Glomerular visceral epithelial cell (primary cell): ENCODE measurements around the gene BIRC7.

Source experiments
- DNase-seq: peaks from one replicate; pipeline ENCODE4 v3.0.0-alpha.2; 2016; ENCODE audit errors: extremely low spot score

The BIRC7 gene

DNA sequence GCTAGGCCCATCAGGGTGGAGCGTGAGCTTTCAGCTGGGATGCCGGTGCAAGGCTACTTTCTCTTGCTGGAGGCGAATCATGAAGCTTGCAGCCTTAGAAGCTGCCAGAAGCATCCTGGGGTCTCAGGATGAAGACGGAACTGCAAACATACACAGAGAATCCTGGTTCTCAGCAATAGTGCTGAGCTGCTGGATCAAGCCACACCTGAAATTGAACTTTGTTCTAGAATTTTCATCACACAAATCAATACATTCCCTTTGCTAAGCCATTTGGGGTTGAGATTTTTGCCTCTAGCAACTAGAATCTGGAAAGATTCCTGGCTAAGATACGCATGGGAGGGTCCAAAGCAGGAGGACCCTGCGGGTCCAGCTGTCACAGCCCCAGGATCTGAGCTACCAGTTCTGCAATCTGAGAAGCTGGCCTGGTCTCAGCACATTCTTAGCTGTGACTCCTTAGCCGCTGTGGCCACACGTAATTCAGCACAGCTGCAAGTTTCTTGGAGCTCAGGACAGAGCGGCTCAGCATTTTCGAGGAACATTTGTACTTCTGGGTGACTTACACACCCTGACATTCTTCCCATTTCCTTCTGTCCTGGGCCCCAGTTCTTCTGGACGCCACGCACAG lies 30.3 kb downstream of the BIRC7 start:
- DNase-seq: no peak

DNA sequence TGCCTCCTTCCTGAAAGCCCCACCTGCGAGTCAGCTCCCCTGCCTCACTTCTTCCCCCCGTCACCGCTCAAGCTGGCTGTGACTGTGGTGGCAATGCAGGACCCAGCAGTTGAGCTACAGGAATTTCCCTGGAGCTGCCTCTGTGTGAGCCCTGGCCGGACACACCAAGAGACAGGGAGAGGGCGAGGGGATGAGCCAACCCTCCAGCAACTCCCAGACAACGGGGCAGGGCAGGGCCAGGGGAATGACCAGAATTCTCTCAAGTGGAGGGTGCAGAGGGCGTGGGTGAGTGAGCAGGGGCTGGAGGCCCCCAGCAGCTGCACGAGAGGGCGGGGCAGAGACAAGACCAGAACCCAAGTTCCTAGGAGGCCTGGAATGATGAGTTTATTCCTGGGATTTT lies 32.0 kb downstream of the BIRC7 start:
- peak; percentile 49 for DNase-seq

DNA sequence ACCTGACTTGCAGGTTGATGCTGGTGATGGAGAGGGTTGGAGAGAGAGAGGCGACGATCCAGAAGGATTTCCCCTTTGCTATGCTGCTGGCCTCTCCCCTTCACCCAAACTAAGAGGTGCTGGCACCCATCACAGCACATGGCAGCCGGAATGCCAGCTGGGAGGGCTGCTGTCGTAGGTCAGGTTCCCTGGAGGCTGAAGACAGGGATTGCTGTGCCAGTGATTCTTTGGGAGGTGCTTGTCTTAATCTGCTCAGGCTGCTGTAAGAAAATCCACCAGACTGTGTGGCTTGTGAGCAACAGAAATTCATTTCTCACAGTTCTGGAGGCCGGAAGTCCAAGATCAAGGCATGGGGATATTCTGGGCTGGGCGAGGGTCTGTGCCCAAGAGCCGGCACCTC lies 32.6 kb downstream of the BIRC7 start:
- no peak for DNase-seq

DNA sequence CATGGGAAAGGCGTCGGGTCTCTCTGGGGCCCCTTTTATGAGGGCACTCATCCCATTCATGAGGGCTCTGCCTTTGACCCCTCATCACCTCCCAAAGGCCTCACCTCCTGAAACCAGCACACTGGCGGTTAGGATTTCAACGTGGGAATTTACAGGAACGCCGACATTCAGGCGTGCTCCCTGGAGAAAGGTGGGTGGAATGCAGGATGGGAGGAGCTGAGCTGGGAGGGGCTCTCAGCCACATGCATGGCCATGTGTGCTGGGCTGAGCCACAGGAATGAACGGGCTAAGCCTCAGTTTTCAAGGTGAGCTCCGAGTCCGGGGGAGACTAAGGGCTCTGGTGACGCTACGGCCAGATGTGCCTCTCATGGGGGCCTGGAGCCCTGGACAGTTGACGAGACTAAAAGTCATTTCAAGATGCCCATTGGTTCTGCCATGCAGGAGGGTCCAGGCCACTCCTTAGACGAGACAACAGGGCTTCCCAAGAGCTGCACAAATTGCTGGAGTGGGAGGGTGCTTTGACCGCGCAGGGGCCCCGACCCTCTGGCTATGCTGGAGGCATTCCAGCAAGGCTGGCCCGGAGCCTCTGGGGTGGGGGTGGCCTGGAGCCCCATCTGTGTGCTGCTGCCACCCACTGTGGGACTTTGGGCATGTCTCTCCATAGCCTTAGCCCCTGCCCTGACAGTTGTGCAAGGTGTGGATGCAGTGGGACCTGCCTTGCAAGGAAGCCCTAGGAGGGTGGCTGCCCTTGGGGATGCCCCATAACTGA lies 33.1 kb downstream of the BIRC7 start:
- DNase-seq: peak; percentile 46

DNA sequence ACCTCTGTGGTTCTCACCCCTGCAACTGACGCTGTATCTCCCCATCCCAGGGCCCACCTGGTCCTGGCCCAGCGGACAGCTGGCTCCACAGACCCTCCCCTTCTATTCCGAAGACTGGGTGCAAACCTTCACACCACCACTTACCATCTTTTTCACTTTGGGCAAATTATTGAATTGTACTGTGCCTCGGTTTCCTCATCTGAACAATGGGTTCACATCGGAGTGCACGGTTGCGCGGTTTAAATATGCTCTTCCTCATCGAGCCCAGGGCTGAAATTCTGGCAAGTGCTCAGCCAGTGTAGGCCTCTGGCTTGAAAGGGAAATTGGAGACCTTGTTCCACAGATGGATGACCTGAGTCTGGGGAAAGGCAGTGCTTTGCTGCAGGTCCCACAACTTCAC lies 34.0 kb downstream of the BIRC7 start:
- no peak for DNase-seq

DNA sequence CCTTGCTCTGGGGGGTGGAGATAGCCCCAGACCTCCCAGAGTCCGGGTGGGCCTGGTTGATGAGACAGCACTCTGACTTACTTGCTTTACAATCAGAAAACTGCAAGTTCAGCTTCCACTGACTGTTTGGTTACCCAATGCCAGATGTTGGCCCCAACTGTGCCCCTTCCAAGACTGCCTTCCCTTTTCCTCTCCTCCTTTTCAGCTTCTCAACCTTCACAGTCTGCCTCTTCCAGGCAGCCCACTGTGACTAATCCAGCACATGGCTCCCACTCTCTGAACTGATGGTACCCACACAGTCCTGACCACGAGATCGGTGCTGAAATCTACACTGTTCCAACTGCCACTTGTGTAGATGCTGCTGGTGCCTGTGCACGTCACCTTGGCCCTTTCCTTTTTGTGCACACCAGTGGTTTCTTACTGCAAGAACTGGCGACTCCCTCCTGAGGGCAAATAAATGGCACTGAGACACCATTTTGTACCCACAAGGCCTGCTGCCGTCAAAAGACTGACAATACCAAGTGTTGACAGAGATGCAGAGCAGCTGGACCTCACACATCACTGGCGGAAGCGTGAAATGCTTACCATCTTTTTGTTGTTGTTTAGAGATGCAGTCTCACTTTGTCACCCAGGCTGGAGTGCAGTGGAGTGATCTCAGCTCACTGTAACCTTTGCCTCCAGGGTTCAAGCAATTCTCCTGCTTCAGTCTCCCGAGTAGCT lies 35.1 kb downstream of the BIRC7 start:
- DNase-seq: no peak

DNA sequence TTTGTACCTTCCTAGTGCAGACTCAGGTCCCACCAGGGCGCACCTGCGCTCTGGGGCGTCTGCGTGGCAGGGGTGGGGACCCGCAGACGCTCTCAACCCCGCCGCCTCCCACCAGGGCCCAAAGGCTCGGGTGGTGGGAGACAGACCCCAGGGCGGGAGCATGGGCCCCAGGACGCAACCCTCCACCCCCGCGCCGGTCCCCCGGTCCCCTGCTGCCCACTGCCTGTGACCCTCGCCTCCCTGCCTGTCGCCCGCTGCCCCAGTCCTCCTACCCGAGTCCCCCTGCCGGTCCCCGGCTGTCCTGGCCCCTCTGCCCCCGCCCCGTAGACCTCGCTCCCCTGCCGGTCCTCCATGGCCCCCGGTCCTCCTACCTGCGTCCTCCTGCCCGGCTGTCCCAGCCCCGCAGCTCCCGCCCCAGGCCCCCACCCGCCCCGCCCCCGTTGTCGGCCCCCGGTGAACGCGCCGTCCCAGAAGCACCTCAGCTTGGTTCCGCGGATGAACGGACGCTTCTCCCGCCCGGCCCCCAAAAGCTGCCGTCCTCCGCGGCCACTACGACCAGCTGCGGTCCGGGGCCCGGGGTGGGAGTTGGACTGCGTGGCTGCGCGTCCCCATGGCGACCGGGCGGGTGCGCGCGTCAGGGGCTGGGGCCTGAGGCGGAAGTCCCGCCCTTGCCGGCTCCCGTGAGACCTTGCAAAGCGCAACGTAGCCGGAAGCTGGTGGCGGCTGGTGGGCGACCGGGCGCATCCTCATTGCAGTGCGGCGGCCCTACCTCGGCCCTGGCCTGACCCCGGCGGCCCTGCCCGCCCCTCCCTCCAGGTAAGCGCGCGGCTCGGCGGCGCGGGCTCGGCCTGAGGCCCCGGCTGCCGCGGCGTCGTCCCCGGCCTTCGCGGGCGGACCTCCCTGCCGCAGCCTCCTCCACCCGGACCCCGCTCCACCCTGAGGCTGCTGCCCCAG lies 36.7 kb downstream of the BIRC7 start, which contains the start of gene ARFGAP1:
Gene ARFGAP1 (plus strand): TSS at position 709 of the 954 bp plus-strand sequence. CDS start 2,768 bp downstream, outside the sequence.
- DNase-seq: peak; percentile 90

DNA sequence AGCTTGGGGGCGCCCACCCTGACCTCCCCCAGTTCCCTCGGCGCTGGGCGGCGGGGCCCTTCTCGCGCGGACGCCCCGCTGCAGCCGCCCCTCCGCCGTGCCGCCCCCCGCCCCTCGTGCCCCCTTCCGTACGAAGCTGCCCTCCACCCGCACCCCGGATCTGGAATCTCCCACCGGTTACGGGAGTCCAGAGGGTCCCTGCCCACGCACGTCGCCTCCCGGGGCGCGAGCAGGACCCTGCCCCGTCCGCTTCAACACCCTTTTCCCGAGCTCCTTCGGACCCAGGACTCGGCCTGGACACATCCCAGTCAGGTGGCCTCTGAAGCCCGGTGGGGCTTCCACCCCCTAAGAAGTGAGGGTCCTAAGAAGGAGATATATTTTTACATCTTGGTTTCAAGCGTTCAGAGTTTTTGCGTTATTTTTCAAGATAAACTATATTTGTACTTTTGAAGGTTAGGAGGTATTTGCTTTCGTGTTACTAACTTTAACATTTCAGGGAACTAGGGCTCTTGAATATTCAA lies 37.4 kb downstream of the BIRC7 start:
- no peak for DNase-seq

DNA sequence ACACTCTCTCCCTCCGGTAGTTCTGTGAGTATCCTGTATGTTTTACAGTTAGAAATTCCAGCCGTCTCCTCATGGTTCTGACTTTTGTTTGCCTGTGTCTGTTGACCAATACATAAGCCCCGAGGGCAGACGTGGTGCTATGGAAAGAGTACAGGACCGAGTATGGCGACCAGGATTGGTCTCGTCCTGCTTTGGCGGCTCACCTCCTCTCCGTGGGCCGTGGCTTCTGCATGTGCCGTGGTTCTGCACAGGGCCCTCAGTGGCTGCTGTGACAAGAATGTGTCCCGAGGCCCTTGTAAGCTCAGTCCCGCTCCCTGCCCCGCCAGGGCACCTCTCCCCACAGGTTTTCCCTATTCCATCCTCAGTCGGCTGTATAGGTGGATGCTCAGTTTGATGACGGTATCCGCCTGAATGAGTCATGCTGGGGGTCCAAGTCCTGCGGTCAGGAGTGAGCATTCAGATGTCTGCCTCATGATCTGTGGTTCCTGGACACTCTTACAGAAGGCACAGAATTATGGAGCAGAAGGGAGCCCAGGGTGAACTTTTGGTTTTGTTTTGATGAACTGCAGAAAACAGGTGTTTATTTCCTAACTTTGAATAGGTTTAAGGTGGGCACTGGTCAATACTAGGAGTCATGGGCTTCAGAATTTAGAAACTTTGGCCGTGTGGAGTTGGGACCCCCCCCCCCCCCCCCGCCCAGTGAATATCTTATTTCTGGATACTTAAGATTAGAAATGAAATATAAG lies 38.1 kb downstream of the BIRC7 start:
- DNase-seq: peak; percentile 92

DNA sequence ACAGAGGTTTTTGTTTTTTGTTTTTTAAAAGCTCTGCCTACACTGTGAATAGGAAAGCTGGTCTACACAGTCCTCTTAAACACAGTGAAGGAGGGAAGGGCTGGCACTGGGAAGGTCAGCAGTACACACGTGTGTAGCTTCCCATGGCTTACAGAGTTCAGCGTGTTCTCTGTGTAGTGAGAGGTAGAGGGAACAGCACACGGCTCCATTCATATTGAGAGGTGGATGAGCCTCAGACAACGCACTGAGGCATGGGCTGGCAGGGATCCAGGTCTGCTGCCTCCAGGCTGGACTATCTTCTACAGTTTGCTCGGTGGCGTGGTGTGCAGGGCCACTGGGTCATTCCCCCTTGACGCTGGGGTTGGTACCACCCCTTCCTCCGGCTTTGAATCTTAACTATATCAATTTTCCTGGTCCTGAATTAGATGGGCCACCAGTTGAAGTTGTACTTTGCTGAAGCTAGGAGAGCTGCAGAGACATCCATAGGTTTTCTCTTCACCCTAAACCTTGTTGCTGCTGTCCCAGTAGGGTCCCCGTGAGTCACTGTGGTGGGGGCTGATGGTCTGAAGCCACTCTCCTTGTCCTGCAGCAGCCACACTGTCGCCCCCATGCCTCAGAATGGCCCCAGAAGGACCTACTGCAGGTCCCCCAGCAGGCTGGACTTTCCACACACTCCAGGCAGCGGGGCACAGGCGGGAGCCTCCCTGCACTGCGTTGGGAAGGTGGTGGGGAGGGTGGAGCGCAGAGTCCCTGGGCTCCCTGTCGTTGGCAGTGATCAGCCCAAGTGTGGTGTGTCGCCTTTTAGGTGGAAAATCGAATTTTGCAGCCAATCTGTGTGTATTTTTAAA lies 38.9 kb downstream of the BIRC7 start:
- peak; percentile 64 for DNase-seq

DNA sequence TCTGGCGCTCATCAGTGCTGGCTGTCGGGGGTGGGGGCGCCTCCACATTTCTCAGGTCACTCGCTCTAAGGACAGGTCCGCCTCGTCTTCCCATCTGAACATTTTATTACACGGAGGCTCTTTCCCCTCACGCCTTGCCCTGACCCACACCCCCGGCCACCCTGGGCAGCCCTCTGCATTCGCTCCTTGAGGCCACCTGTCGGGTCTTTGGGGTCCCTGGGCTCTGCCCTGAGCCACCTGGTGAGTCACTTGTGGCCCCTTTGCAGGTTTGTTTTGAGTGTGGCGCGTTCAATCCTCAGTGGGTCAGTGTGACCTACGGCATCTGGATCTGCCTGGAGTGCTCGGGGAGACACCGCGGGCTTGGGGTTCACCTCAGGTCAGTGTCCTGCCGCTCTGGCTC lies 40.1 kb downstream of the BIRC7 start:
- DNase-seq: no peak

DNA sequence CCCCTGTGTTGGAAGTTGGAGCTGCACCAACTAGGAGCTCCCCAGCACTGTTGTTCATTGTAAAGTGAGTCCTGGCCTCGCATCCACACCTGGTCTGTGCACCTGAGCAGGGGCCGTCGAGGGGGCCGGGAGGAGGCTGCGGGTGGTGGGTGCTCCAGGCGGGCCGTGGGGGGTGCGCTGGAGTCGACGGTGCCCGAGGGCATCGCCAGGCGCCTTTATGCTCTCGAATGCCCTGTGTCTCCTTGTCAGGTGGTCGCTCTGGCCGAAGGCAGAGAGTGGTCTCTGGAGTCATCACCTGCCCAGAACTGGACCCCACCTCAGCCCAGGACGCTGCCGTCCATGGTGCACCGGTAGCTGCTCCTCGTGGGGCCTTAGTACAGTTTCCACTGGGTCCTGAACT lies 41.3 kb downstream of the BIRC7 start:
- DNase-seq: no peak

DNA sequence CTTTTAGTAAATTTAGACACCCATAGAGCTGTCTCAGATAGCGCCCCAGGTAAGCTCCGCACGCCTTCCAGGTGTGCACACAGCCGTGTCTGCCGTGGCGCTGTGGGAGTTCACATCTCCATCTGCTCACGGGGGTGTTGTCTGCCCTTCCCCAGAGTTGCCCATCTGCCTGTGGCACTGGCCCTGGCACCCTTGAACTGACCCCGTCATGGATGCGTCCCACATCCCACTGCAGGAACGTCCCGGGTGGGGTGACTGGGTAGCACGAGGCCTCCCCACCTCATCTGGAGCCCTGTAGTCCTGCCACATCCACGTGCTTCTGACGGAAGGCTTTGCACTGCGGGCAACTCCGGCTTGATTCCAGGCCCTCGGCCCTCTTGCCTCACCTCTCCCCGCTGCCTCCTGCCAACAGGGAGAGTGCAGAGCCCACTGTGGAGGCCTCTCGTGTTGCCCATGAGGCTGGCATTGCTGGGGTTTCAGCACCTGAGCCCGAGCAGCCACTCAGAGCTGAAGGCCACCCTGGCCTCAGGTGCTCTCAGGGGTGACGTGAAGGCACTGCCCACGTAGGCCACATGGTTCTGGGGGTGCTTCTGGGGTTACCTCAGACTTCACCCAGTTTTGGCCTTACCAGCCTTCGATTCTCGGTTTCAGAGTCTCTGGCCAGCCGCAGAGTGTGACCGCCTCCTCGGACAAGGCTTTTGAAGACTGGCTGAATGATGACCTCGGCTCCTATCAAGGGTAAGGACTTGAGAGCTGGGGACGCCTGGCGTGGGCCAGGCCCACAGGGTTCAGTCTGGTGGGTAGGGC lies 42.0 kb downstream of the BIRC7 start:
- DNase-seq: no peak

DNA sequence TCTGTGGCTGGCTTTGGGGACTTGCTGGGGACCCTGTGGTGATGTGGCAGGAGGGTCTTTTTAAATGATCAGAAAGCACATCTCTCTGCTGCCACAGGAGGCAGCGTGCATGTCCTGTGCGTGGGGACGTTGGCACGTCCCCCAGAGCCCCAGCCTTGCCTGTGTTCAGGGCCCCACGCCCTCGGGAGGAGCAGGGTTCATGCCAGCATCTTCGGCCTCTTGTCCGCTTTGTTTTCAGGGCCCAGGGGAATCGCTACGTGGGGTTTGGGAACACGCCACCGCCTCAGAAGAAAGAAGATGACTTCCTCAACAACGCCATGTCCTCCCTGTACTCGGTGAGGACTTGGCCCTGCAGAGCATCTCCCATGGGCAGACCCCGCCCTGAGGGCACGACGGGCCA lies 43.0 kb downstream of the BIRC7 start:
- no peak for DNase-seq

DNA sequence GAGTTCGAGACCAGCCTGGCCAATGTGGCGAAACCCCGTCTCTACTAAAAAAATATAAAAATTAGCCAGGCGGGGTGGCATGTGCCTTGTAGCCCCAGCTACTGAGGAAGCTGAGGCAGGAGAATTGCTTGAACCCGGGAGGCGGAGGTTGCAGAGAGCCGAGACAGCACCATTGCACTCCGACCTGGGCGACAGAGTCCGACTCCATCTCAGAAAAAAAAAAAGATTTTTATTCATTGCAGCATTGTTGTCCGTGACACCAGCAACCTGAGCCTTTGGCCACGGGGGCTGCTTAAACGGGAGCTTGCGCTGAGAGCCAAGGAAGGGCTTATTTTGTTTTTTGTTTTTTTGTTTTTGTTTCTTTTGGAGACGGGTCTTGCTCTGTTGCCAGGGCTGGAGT lies 44.2 kb downstream of the BIRC7 start:
- no peak for DNase-seq

DNA sequence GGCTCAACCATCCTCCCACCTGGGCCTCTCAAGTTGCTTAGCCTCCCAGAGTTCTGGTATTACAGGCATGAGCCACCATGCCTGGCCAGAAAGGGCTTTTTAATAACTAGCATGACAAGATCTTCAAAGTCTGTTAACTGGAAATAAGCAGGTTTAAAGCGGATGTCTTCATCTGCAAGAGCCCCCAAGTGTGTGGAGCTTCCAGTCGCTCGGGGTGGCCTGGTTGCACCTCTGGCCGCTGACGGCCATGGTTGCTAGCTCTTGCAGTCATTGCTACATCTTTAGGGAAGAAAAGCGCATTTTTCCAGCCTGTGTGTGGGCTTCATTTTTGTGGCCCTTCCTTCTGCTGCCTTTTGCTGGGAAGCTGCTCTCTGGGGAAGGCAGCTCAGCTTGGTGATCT lies 44.7 kb downstream of the BIRC7 start:
- DNase-seq: no peak

DNA sequence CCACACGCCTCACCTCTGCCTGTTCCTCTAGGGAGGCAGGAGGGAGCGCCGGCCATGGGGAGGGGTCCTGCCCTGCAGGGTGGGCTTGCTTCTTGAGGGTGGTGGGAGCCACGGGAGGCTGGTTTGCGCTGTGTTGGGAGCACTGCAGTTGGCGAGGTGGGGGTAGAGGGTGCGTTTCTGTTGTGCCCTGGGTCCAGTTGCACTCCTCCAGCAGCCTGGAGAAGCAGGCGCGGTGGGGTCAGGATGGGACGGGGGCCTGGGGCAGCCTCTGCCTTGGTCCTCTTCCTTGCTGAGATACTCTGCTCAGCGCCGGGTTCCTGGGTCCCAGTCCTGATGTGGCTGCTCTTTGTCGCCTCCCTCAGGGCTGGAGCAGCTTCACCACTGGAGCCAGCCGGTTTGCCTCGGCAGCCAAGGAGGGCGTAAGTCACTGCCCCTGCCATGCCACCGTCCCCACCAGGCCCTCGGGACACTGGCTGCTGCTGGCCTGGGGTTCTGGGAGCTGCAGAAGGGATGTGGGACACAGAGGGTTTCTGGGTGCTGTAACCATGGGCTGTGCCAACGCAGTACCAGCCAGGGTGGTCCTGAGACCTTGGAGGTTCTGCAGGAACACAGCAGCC lies 45.3 kb downstream of the BIRC7 start:
- no peak for DNase-seq
